WTC11 (cell line): ENCODE results near the gene THSD4. TPM values are rescaled to one million over a fixed set of nuclear protein-coding genes. Genes with fewer than 3 reads are reported as not detected.

Experiments used
- ATAC-seq: fragments of 200-7000 bp; cut with Tn5 transposase; 2 replicates; pipeline ENCODE4 v1.10.0; 2021; ENCODE audit warnings: mild to moderate bottlenecking, moderate library complexity
- CTCF ChIA-PET: fragments of 300-600 bp; sonication (Branson Sonifier 250); formaldehyde crosslinking; loops from one replicate; lab custom pipeline; 2021; ENCODE audit warnings: antibody characterized with exemption; lab: Charles Lee
- POLR2A ChIA-PET: fragments of 350-600 bp; sonication (Branson Sonifier 250); formaldehyde crosslinking; loops from one replicate; lab custom pipeline; 2021; ENCODE audit warnings: antibody characterized with exemption; lab: Charles Lee
- DNase-seq: peaks from one replicate; pipeline ENCODE4 v3.0.0; 2021; ENCODE audit warnings: low spot score
- H3K27ac Mint-ChIP-seq: 2 replicates; pipeline ENCODE4 v1.8.0; 2021; ENCODE audit warnings: mixed read lengths
- H3K27me3 Mint-ChIP-seq: 2 replicates; pipeline ENCODE4 v1.8.0; 2021; ENCODE audit warnings: low read depth, mild to moderate bottlenecking, moderate library complexity, mixed read lengths
- H3K36me3 Mint-ChIP-seq: 2 replicates; pipeline ENCODE4 v1.8.0; 2021; ENCODE audit warnings: mixed read lengths
- H3K4me1 Mint-ChIP-seq: 2 replicates; pipeline ENCODE4 v1.8.0; 2022; ENCODE audit warnings: mixed read lengths
- H3K4me3 Mint-ChIP-seq: 2 replicates; pipeline ENCODE4 v1.8.0; 2021; ENCODE audit warnings: mild to moderate bottlenecking, moderate library complexity, mixed read lengths
- H3K9me3 Mint-ChIP-seq: 2 replicates; pipeline ENCODE4 v1.8.0; 2021; ENCODE audit warnings: mixed read lengths
- CREM ChIP-seq: sonication (generic); formaldehyde crosslinking; IDR thresholded peaks from 2 replicates; pipeline ENCODE4 v1.8.1; 2022; ENCODE audit warnings: mild to moderate bottlenecking, missing genetic modification reagents, moderate library complexity
- FOXJ3 ChIP-seq: sonication (generic); formaldehyde crosslinking; IDR thresholded peaks from 2 replicates; pipeline ENCODE4 v1.9.0; 2021; ENCODE audit warnings: missing genetic modification reagents, mild to moderate bottlenecking, borderline replicate concordance
- FOXK1 ChIP-seq: sonication (generic); formaldehyde crosslinking; IDR thresholded peaks from 2 replicates; pipeline ENCODE4 v1.8.0; 2022; ENCODE audit warnings: mild to moderate bottlenecking, moderate library complexity, missing genetic modification reagents
- FOXP1 ChIP-seq: sonication (generic); formaldehyde crosslinking; IDR thresholded peaks from 2 replicates; pipeline ENCODE4 v1.8.0; 2022; ENCODE audit warnings: missing genetic modification reagents, mild to moderate bottlenecking, moderate library complexity, borderline replicate concordance
- HMGA2 ChIP-seq: fragments of 250-450 bp; sonication (Bioruptor Pico); IDR thresholded peaks from 2 replicates; pipeline ENCODE4 v1.4.0; 2021; ENCODE audit warnings: mild to moderate bottlenecking, moderate library complexity
- JAZF1 ChIP-seq: fragments of 250-450 bp; sonication (Bioruptor Pico); IDR thresholded peaks from 2 replicates; pipeline ENCODE4 v1.9.0; 2021; ENCODE audit warnings: moderate library complexity, mild to moderate bottlenecking, inconsistent platforms
- JUN ChIP-seq: sonication (generic); formaldehyde crosslinking; IDR thresholded peaks from 2 replicates; pipeline ENCODE4 v1.8.0; 2023; ENCODE audit warnings: mild to moderate bottlenecking, missing genetic modification reagents
- NFATC4 ChIP-seq: fragments of 250-450 bp; sonication (Bioruptor Pico); IDR thresholded peaks from 2 replicates; pipeline ENCODE4 v1.9.0; 2021; ENCODE audit warnings: mild to moderate bottlenecking
- NFYB ChIP-seq: sonication (generic); formaldehyde crosslinking; conservative IDR thresholded peaks from 2 replicates; pipeline ENCODE4 v1.8.0; 2022; ENCODE audit warnings: low read depth, missing genetic modification reagents
- NR1H2 ChIP-seq: sonication (generic); formaldehyde crosslinking; IDR thresholded peaks from 2 replicates; pipeline ENCODE4 v1.9.0; 2021; ENCODE audit warnings: mild to moderate bottlenecking, moderate library complexity, missing genetic modification reagents
- NR2C2 ChIP-seq: sonication (generic); formaldehyde crosslinking; IDR thresholded peaks from 2 replicates; pipeline ENCODE4 v1.8.0; 2022; ENCODE audit warnings: mild to moderate bottlenecking, missing genetic modification reagents
- PRRX2 ChIP-seq: fragments of 250-450 bp; sonication (Bioruptor Pico); IDR thresholded peaks from 2 replicates; pipeline ENCODE4 v1.8.0; 2021; ENCODE audit warnings: mild to moderate bottlenecking
- SMAD4 ChIP-seq: sonication (generic); formaldehyde crosslinking; IDR thresholded peaks from 2 replicates; pipeline ENCODE4 v1.8.0; 2022; ENCODE audit warnings: mild to moderate bottlenecking, missing genetic modification reagents
- SOX15 ChIP-seq: fragments of 250-450 bp; sonication (Bioruptor Pico); IDR thresholded peaks from 2 replicates; pipeline ENCODE4 v1.9.0; 2021; ENCODE audit warnings: mild to moderate bottlenecking
- TEAD1 ChIP-seq: sonication (generic); formaldehyde crosslinking; IDR thresholded peaks from 2 replicates; pipeline ENCODE4 v1.8.0; 2022; ENCODE audit warnings: mild to moderate bottlenecking, missing genetic modification reagents
- TEAD4 ChIP-seq: sonication (generic); formaldehyde crosslinking; IDR thresholded peaks from 2 replicates; pipeline ENCODE4 v1.8.0; 2022; ENCODE audit warnings: mild to moderate bottlenecking, missing genetic modification reagents
- ZBTB21 ChIP-seq: sonication (generic); formaldehyde crosslinking; IDR thresholded peaks from 2 replicates; pipeline ENCODE4 v1.8.1; 2023; ENCODE audit warnings: mild to moderate bottlenecking, missing genetic modification reagents, borderline replicate concordance
- ZNF138 ChIP-seq: sonication (generic); formaldehyde crosslinking; conservative IDR thresholded peaks from 2 replicates; pipeline ENCODE4 v1.8.1; 2022; ENCODE audit warnings: mild to moderate bottlenecking, moderate library complexity, missing genetic modification reagents
- ZNF317 ChIP-seq: sonication (generic); formaldehyde crosslinking; IDR thresholded peaks from 2 replicates; pipeline ENCODE4 v1.8.1; 2023; ENCODE audit warnings: low read depth, mild to moderate bottlenecking, moderate library complexity, missing genetic modification reagents, borderline replicate concordance
- ZNF416 ChIP-seq: fragments of 250-450 bp; sonication (Bioruptor Pico); IDR thresholded peaks from 2 replicates; pipeline ENCODE4 v1.9.0; 2021; ENCODE audit warnings: mild to moderate bottlenecking, inconsistent platforms
- ZNF423 ChIP-seq: fragments of 250-450 bp; sonication (Bioruptor Pico); IDR thresholded peaks from 2 replicates; pipeline ENCODE4 v2.1.2; 2022; ENCODE audit warnings: mild to moderate bottlenecking, moderate library complexity
- ZNF671 ChIP-seq: fragments of 250-450 bp; sonication (Bioruptor Pico); IDR thresholded peaks from 2 replicates; pipeline ENCODE4 v1.8.0; 2021; ENCODE audit warnings: mild to moderate bottlenecking
- total RNA-seq: library from RNA; stranded (reverse); gene quantifications from 3 replicates; pipeline ENCODE4 v1.2.3, GENCODE V29; 2021
- TF ChIP-seq, protein P1 (sequence below): sonication (generic); formaldehyde crosslinking; IDR thresholded peaks from 2 replicates; pipeline ENCODE4 v1.8.0; 2023; ENCODE audit warnings: missing genetic modification reagents, mild to moderate bottlenecking, borderline replicate concordance
- TF ChIP-seq, protein P2 (sequence below): fragments of 250-450 bp; sonication (Bioruptor Pico); IDR thresholded peaks from 2 replicates; pipeline ENCODE4 v1.9.0; 2021; ENCODE audit warnings: mild to moderate bottlenecking
- TF ChIP-seq, protein P3 (sequence below): sonication (generic); formaldehyde crosslinking; IDR thresholded peaks from 2 replicates; pipeline ENCODE4 v1.8.0; 2022; ENCODE audit warnings: missing genetic modification reagents
- TF ChIP-seq, protein P4 (sequence below): sonication (generic); formaldehyde crosslinking; IDR thresholded peaks from 2 replicates; pipeline ENCODE4 v1.8.1; 2022; ENCODE audit warnings: mild to moderate bottlenecking, moderate library complexity, missing genetic modification reagents
- TF ChIP-seq, protein P5 (sequence below): sonication (generic); formaldehyde crosslinking; IDR thresholded peaks from 2 replicates; pipeline ENCODE4 v1.8.1; 2022; ENCODE audit warnings: low read depth, missing genetic modification reagents, borderline replicate concordance

The THSD4 gene
- total RNA-seq, 1 experiment from 2014 or later: 7.8 TPM

DNA sequence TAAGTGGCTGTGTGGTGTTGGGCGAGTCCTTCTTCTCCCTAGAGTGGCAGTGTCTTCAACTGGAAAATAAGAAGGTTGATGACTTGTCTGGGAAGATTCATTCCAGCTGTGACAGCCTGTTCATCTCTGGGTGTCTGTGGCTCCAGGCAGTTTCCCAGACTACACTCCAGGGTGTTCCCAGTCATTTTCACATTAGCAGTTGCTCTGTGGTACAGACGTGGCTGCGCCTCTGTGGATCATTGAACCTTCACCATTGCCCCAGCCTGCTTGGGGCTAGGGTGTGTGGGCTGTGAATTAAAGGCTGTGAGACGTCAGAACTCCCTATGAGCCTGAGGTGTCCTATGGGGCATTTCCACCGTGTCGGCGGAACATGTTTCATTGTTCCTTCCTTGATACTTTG lies 455.5 kb downstream of the THSD4 start (continued):
- TF ChIP-seq, protein P1, sequence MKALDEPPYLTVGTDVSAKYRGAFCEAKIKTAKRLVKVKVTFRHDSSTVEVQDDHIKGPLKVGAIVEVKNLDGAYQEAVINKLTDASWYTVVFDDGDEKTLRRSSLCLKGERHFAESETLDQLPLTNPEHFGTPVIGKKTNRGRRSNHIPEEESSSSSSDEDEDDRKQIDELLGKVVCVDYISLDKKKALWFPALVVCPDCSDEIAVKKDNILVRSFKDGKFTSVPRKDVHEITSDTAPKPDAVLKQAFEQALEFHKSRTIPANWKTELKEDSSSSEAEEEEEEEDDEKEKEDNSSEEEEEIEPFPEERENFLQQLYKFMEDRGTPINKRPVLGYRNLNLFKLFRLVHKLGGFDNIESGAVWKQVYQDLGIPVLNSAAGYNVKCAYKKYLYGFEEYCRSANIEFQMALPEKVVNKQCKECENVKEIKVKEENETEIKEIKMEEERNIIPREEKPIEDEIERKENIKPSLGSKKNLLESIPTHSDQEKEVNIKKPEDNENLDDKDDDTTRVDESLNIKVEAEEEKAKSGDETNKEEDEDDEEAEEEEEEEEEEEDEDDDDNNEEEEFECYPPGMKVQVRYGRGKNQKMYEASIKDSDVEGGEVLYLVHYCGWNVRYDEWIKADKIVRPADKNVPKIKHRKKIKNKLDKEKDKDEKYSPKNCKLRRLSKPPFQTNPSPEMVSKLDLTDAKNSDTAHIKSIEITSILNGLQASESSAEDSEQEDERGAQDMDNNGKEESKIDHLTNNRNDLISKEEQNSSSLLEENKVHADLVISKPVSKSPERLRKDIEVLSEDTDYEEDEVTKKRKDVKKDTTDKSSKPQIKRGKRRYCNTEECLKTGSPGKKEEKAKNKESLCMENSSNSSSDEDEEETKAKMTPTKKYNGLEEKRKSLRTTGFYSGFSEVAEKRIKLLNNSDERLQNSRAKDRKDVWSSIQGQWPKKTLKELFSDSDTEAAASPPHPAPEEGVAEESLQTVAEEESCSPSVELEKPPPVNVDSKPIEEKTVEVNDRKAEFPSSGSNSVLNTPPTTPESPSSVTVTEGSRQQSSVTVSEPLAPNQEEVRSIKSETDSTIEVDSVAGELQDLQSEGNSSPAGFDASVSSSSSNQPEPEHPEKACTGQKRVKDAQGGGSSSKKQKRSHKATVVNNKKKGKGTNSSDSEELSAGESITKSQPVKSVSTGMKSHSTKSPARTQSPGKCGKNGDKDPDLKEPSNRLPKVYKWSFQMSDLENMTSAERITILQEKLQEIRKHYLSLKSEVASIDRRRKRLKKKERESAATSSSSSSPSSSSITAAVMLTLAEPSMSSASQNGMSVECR: no peak
- TF ChIP-seq NR1H2 (CRISPR knock-in tag) (no peak), HMGA2 (no peak), ZNF317 (no peak), TEAD4 (CRISPR knock-in tag) (no peak), TEAD1 (CRISPR knock-in tag) (no peak), ZBTB21 (CRISPR knock-in tag) (no peak), CREM (CRISPR knock-in tag) (no peak), ZNF423 (no peak), NFYB (CRISPR knock-in tag) (no peak), ZNF671 (CRISPR knock-in tag) (no peak), FOXJ3 (CRISPR knock-in tag) (no peak), NR2C2 (no peak)
- TF ChIP-seq, all 79 proteins: peak for 0

DNA sequence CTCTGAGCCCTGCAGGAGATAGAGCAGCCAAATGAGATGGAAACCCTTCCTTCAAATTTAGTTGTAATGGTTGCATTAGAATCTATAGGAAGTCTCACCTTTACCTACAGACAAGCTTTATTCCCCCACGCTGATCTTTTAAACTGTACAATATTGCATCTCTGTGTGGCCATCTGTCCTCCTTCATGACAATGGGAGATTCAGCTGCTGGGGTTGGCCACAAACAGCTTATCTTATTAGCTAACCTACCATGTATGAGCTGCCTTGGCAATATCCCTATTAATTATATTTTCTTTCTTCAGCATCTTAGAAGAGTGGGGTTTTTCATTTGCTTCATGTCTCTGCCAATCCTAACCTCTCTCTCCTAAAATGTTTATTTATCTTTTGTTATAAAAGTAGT lies 456.4 kb downstream of the THSD4 start:
- Mint-ChIP-seq H3K36me3 (no peaks in the 10 kb centered on the region), H3K27ac (no peak overlapping the region), H3K4me1 (peaks cover 18% of the 10 kb centered on the region), H3K9me3 (no peaks in the 10 kb centered on the region; the same call in 1 of the 2 replicates)
- POLR2A ChIA-PET: no interaction called here
- CTCF ChIA-PET: interaction anchor here (1.1 to 2.0 kb wide), 7 partner anchors 14 to 172 kb away, joined by 3 to 13 read pairs (median 4); no protein-coding TSS in a partner anchor
- no peak for TF ChIP-seq ZNF138
- TF ChIP-seq, protein P2, sequence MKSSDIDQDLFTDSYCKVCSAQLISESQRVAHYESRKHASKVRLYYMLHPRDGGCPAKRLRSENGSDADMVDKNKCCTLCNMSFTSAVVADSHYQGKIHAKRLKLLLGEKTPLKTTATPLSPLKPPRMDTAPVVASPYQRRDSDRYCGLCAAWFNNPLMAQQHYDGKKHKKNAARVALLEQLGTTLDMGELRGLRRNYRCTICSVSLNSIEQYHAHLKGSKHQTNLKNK: no peak
- TF ChIP-seq, protein P3, sequence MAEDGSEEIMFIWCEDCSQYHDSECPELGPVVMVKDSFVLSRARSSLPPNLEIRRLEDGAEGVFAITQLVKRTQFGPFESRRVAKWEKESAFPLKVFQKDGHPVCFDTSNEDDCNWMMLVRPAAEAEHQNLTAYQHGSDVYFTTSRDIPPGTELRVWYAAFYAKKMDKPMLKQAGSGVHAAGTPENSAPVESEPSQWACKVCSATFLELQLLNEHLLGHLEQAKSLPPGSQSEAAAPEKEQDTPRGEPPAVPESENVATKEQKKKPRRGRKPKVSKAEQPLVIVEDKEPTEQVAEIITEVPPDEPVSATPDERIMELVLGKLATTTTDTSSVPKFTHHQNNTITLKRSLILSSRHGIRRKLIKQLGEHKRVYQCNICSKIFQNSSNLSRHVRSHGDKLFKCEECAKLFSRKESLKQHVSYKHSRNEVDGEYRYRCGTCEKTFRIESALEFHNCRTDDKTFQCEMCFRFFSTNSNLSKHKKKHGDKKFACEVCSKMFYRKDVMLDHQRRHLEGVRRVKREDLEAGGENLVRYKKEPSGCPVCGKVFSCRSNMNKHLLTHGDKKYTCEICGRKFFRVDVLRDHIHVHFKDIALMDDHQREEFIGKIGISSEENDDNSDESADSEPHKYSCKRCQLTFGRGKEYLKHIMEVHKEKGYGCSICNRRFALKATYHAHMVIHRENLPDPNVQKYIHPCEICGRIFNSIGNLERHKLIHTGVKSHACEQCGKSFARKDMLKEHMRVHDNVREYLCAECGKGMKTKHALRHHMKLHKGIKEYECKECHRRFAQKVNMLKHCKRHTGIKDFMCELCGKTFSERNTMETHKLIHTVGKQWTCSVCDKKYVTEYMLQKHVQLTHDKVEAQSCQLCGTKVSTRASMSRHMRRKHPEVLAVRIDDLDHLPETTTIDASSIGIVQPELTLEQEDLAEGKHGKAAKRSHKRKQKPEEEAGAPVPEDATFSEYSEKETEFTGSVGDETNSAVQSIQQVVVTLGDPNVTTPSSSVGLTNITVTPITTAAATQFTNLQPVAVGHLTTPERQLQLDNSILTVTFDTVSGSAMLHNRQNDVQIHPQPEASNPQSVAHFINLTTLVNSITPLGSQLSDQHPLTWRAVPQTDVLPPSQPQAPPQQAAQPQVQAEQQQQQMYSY (CRISPR knock-in tag): no peak
- TF ChIP-seq JAZF1 (CRISPR knock-in tag): no peak
- TF ChIP-seq, protein P4, sequence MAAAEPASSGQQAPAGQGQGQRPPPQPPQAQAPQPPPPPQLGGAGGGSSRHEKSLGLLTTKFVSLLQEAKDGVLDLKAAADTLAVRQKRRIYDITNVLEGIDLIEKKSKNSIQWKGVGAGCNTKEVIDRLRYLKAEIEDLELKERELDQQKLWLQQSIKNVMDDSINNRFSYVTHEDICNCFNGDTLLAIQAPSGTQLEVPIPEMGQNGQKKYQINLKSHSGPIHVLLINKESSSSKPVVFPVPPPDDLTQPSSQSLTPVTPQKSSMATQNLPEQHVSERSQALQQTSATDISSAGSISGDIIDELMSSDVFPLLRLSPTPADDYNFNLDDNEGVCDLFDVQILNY (CRISPR knock-in tag): no peak
- TF ChIP-seq NFATC4 (CRISPR knock-in tag): no peak
- TF ChIP-seq, protein P5, sequence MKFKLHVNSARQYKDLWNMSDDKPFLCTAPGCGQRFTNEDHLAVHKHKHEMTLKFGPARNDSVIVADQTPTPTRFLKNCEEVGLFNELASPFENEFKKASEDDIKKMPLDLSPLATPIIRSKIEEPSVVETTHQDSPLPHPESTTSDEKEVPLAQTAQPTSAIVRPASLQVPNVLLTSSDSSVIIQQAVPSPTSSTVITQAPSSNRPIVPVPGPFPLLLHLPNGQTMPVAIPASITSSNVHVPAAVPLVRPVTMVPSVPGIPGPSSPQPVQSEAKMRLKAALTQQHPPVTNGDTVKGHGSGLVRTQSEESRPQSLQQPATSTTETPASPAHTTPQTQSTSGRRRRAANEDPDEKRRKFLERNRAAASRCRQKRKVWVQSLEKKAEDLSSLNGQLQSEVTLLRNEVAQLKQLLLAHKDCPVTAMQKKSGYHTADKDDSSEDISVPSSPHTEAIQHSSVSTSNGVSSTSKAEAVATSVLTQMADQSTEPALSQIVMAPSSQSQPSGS (CRISPR knock-in tag): no peak
- TF ChIP-seq PRRX2: no peak
- no peak for TF ChIP-seq FOXP1 (CRISPR knock-in tag)
- TF ChIP-seq ZNF416 (CRISPR knock-in tag): no peak
- TF ChIP-seq SMAD4 (CRISPR knock-in tag): no peak
- no peak for TF ChIP-seq ZNF671 (CRISPR knock-in tag)
- TF ChIP-seq JUN (CRISPR knock-in tag): no peak
- TF ChIP-seq FOXK1 (CRISPR knock-in tag): no peak
- no peak for TF ChIP-seq SOX15 (CRISPR knock-in tag)
- TF ChIP-seq, all 79 proteins: peak for 0
- DNase-seq (no peak), ATAC-seq (no peak)
- Mint-ChIP-seq H3K27me3 (no peaks in the 10 kb centered on the region), H3K4me3 (no peak overlapping the region)
